Panc1 (cell line): ENCODE data around the gene CFDP1. TPM values are rescaled to one million over a fixed set of nuclear protein-coding genes. Genes with fewer than 3 reads are reported as not detected.

Experiments
- ATAC-seq: fragments of 200-7000 bp; cut with Tn5 transposase; 2 replicates; pipeline ENCODE4 v1.9.1; 2020; ENCODE audit warnings: mild to moderate bottlenecking, moderate library complexity
- BruUV-seq: library from RNA; stranded (reverse); fragments of 400-500 nt; replicated peaks from 2 replicates; lab custom pipeline; 2021; lab: Mats Ljungman, UMichigan
- CTCF ChIA-PET: fragments of 300-600 bp; sonication (Branson Sonifier 250); formaldehyde crosslinking; loops from one replicate; lab custom pipeline; 2022; ENCODE audit warnings: antibody characterized with exemption; lab: Charles Lee
- POLR2A ChIA-PET: fragments of 300-600 bp; sonication (Branson Sonifier 250); formaldehyde crosslinking; loops from one replicate; lab custom pipeline; 2022; ENCODE audit warnings: antibody characterized with exemption; lab: Charles Lee
- DNase-seq: peaks from one replicate; pipeline ENCODE4 v3.0.0-alpha.2; 2010; ENCODE audit warnings: low read depth, low spot score
- H3K27ac ChIP-seq: 2 replicates; pipeline ENCODE4 v1.5.1; 2011; ENCODE audit warnings: mild to moderate bottlenecking, low read length, inconsistent platforms
- H3K27me3 ChIP-seq: fragments of 200-500 bp; sonication (Bioruptor generic); 2 replicates; pipeline ENCODE4 v1.6.0; 2014; ENCODE audit warnings: low read length, inconsistent platforms; ENCODE audit not compliant: control insufficient read depth, insufficient read depth
- H3K36me3 ChIP-seq: fragments of 200-500 bp; sonication (Bioruptor generic); 2 replicates; pipeline ENCODE4 v1.5.1; 2014; ENCODE audit warnings: inconsistent platforms, mild to moderate bottlenecking, low read length, moderate library complexity; ENCODE audit not compliant: control insufficient read depth, insufficient read depth
- H3K4me1 ChIP-seq: 2 replicates; pipeline ENCODE4 v1.5.1; 2011; ENCODE audit warnings: inconsistent platforms, mild to moderate bottlenecking, low read length, moderate library complexity; ENCODE audit not compliant: control insufficient read depth, insufficient read depth
- H3K4me3 ChIP-seq, 2 experiments: 2 replicates each; pipeline ENCODE4 v1.5.1; 2011 to 2012; ENCODE audit warnings: low read depth in 2 of 2, low read length in 2 of 2, mild to moderate bottlenecking in 2 of 2, inconsistent platforms in 1 of 2, moderate library complexity in 1 of 2
- H3K9me3 ChIP-seq: fragments of 200-500 bp; sonication (Bioruptor generic); 2 replicates; pipeline ENCODE4 v1.5.1; 2014; ENCODE audit warnings: low read depth, mild to moderate bottlenecking, inconsistent platforms, low read length, moderate library complexity; ENCODE audit not compliant: control insufficient read depth, insufficient read depth
- POLR2AphosphoS5 ChIP-seq: IDR thresholded peaks from 2 replicates; pipeline ENCODE4 v1.6.1; 2012; ENCODE audit warnings: mild to moderate bottlenecking, low read depth, low read length, moderate library complexity
- REST ChIP-seq, 2 experiments: IDR thresholded peaks; 2 replicates each; pipeline ENCODE4 v1.6.1; 2011 to 2012; ENCODE audit warnings: low read depth in 2 of 2, control low read depth in 1 of 2, low read length in 1 of 2, mild to moderate bottlenecking in 1 of 2, moderate library complexity in 1 of 2; ENCODE audit not compliant: insufficient read depth in 1 of 2
- SIN3A ChIP-seq: IDR thresholded peaks from 2 replicates; pipeline ENCODE4 v1.6.1; 2012; ENCODE audit warnings: low read depth, mild to moderate bottlenecking, low read length, moderate library complexity, borderline replicate concordance; ENCODE audit not compliant: insufficient read depth
- TCF7L2 ChIP-seq: IDR thresholded peaks from 2 replicates; pipeline ENCODE4 v1.6.1; 2011; ENCODE audit warnings: mild to moderate bottlenecking, low read depth, low read length, inconsistent platforms
- in situ Hi-C: cut with HindIII; loops from 2 replicates; pipeline ENCODE4 v1.10.0; 2016; ENCODE audit warnings: low sequenced_read_pairs, low pct_unique_long_range_greater_than_20kb
- intact Hi-C: fragments of 100-400 bp; cut with micrococcal nuclease; formaldehyde crosslinking; loops from one replicate; pipeline ENCODE4 v1.10.0; 2022; ENCODE audit not compliant: unreplicated experiment
- total RNA-seq: library from RNA; stranded (reverse); gene quantifications from one replicate; pipeline ENCODE4 v1.2.1, GENCODE V29; 2021; ENCODE audit not compliant: unreplicated experiment
- TF ChIP-seq, protein P1 (sequence below): fragments of 450-650 bp; IDR thresholded peaks from 2 replicates; pipeline ENCODE4 v1.5.1; 2017; ENCODE audit warnings: mild to moderate bottlenecking

The CFDP1 gene
- total RNA-seq, 1 experiment from 2014 or later: 25.7 TPM

GRCh38 chr16:75371171-75371570 lies 62.1 kb downstream of the CFDP1 start:
- in situ Hi-C loops (no loop called here), intact Hi-C loops (no loop called here)
- DNase-seq (no peak), ATAC-seq (no peak)
- Histone ChIP-seq H3K27me3 (no peaks in the 10 kb centered on the region), H3K9me3 (no peaks in the 10 kb centered on the region), H3K4me3 (no peak overlapping the region), H3K36me3 (peaks cover 2% of the 10 kb centered on the region; the same call in 1 of the 2 replicates), H3K27ac (no peak overlapping the region), H3K4me1 (no peaks in the 10 kb centered on the region)
- no peak for TF ChIP-seq TCF7L2
- ChIA-PET POLR2A (no interaction called here), CTCF (no interaction called here)
- no TSS peak for BruUV-seq

DNA sequence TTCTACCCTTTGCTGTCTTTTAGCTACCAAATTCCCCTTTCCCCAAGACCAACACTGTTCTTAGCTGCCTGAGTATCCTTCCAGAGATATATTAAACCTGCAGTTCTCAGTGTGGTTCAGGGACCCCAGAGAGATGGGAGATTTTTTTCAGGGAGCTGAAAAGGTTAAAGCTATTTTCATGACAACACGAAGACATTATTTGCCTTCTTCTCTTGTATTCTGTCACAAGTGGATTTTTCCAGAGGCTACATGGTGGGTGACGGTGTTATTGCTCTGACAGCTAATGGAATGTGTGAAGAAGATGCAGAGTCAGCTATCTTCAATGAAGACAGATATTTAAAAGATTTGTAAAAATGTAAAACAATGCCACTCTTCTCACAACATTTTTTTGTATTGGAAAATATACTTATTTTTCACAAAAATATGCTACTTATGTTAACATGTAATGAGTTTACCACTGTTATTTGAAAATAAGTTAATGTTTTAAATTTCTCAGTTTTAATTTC lies 69.0 kb downstream of the CFDP1 start:
- intact Hi-C loops: no loop called here
- POLR2A ChIA-PET: no interaction called here
- Histone ChIP-seq H3K27me3 (no peaks in the 10 kb centered on the region), H3K27ac (no peak overlapping the region), H3K36me3 (no peaks in the 10 kb centered on the region; the same call in 1 of the 2 replicates), H3K4me3 (no peak overlapping the region), H3K4me1 (no peaks in the 10 kb centered on the region), H3K9me3 (no peaks in the 10 kb centered on the region)
- ATAC-seq (no peak), DNase-seq (no peak)
- in situ Hi-C loops: no loop called here
- CTCF ChIA-PET: no interaction called here
- TF ChIP-seq SIN3A (no peak), POLR2AphosphoS5 (no peak), TCF7L2 (no peak), REST (IDR thresholded peaks at IDR 0.05; ENCODE audit: insufficient read depth in 1 of 2, low read depth in 2 of 2, low read length in 1 of 2) (no peak)
- TF ChIP-seq, protein P1, sequence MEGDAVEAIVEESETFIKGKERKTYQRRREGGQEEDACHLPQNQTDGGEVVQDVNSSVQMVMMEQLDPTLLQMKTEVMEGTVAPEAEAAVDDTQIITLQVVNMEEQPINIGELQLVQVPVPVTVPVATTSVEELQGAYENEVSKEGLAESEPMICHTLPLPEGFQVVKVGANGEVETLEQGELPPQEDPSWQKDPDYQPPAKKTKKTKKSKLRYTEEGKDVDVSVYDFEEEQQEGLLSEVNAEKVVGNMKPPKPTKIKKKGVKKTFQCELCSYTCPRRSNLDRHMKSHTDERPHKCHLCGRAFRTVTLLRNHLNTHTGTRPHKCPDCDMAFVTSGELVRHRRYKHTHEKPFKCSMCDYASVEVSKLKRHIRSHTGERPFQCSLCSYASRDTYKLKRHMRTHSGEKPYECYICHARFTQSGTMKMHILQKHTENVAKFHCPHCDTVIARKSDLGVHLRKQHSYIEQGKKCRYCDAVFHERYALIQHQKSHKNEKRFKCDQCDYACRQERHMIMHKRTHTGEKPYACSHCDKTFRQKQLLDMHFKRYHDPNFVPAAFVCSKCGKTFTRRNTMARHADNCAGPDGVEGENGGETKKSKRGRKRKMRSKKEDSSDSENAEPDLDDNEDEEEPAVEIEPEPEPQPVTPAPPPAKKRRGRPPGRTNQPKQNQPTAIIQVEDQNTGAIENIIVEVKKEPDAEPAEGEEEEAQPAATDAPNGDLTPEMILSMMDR: no peak
- BruUV-seq: no TSS peak

- ATAC-seq (no peak), DNase-seq (no peak)
- H3K27me3 ChIP-seq: no peaks in the 10 kb centered on the region
- in situ Hi-C loops (no loop called here), intact Hi-C loops (no loop called here)
- ChIA-PET CTCF (no interaction called here), POLR2A (no interaction called here)
- H3K4me3 ChIP-seq: no peak overlapping the region
- no peaks in the 10 kb centered on the region for H3K36me3 ChIP-seq
- BruUV-seq: no TSS peak
- no peak overlapping the region for H3K27ac ChIP-seq
- TF ChIP-seq, protein P1: no peak
- no peak for TF ChIP-seq SIN3A
- no peak for TF ChIP-seq TCF7L2
- no peak for TF ChIP-seq REST (IDR thresholded peaks at IDR 0.05; ENCODE audit: insufficient read depth in 1 of 2, low read depth in 2 of 2, low read length in 1 of 2)
- no peak for TF ChIP-seq POLR2AphosphoS5
- H3K9me3 ChIP-seq: no peaks in the 10 kb centered on the region
- H3K4me1 ChIP-seq: no peaks in the 10 kb centered on the region
Observed at GRCh38 chr16:75362846-75363245, 70.5 kb downstream of the CFDP1 start.
